ENCODE results near the gene DYRK1B.
"Not testable (repeated sequence)": the region's sequence is repeated elsewhere in the genome, so short reads cannot be mapped to it uniquely, and the experiment has no call there.

The DYRK1B gene

GRCh38 chr19:39829702-39830275, 4.2 kb downstream of the DYRK1B start:
- DNase-seq = no peak

GRCh38 chr19:39828654-39829032, 5.3 kb downstream of the DYRK1B start:
- no peak for DNase-seq

GRCh38 chr19:39828015-39828653, 5.8 kb downstream of the DYRK1B start:
- no peak for DNase-seq

GRCh38 chr19:39827216-39827615, 6.7 kb downstream of the DYRK1B start:
- no peak for DNase-seq

- DNase-seq = no peak
These were observed 7.5 kb downstream of the DYRK1B start for GRCh38 chr19:39826311-39826945.

GRCh38 chr19:39825531-39826076, 8.4 kb downstream of the DYRK1B start:
- no peak for DNase-seq

- DNase-seq = no peak
These were observed 8.9 kb downstream of the DYRK1B start for GRCh38 chr19:39825093-39825463.

GRCh38 chr19:39824143-39825092, 9.5 kb downstream of the DYRK1B start:
- peak; percentile 88 for DNase-seq

- DNase-seq = no peak
These were observed 10.3 kb downstream of the DYRK1B start for GRCh38 chr19:39823686-39824085.

GRCh38 chr19:39820696-39821095, 13.3 kb downstream of the DYRK1B start:
- no peak for DNase-seq

GRCh38 chr19:39819786-39820185, 14.2 kb downstream of the DYRK1B start:
- no peak for DNase-seq

GRCh38 chr19:39818626-39819097, 15.3 kb downstream of the DYRK1B start:
- no peak for DNase-seq

GRCh38 chr19:39817888-39818561, 15.9 kb downstream of the DYRK1B start:
- DNase-seq = no peak

GRCh38 chr19:39816287-39817048, 17.5 kb downstream of the DYRK1B start:
- no peak for DNase-seq

- no peak for DNase-seq
These were observed 19.4 kb downstream of the DYRK1B start for GRCh38 chr19:39814595-39814994.

- DNase-seq = not testable (repeated sequence)
These were observed 19.9 kb downstream of the DYRK1B start for GRCh38 chr19:39814111-39814510.

GRCh38 chr19:39813264-39813993, 20.5 kb downstream of the DYRK1B start:
- no peak for DNase-seq

- no peak for DNase-seq
These were observed 22.9 kb downstream of the DYRK1B start for GRCh38 chr19:39811064-39811463.

- DNase-seq = no peak
These were observed 23.5 kb downstream of the DYRK1B start for GRCh38 chr19:39810424-39810823.

GRCh38 chr19:39809368-39809767, 24.6 kb downstream of the DYRK1B start:
- no peak for DNase-seq

GRCh38 chr19:39808688-39809087, 25.3 kb downstream of the DYRK1B start:
- not testable (repeated sequence) for DNase-seq

All from activated CD4-positive, alpha-beta T cell treated with anti-CD3 and anti-CD28 coated beads, Interleukin-2, amount 50 U/mL, for 1 hour (primary cell).